OCI-LY3 (cell line): ENCODE measurements around the gene NCBP3.

Source experiments
- EZH2phosphoT487 ChIP-seq: fragments of 200-600 bp; shearing (Covaris generic); IDR thresholded peaks from 2 replicates; pipeline ENCODE4 v1.6.1; 2018; ENCODE audit warnings: antibody characterized with exemption, mixed run types, low read depth
- TF ChIP-seq, protein P1 (sequence below): fragments of 200-600, 300-600 bp; sonication (generic); IDR thresholded peaks from 2 replicates; pipeline ENCODE4 v1.5.1; 2014; ENCODE audit warnings: antibody characterized with exemption, low read length, low read depth

DNA sequence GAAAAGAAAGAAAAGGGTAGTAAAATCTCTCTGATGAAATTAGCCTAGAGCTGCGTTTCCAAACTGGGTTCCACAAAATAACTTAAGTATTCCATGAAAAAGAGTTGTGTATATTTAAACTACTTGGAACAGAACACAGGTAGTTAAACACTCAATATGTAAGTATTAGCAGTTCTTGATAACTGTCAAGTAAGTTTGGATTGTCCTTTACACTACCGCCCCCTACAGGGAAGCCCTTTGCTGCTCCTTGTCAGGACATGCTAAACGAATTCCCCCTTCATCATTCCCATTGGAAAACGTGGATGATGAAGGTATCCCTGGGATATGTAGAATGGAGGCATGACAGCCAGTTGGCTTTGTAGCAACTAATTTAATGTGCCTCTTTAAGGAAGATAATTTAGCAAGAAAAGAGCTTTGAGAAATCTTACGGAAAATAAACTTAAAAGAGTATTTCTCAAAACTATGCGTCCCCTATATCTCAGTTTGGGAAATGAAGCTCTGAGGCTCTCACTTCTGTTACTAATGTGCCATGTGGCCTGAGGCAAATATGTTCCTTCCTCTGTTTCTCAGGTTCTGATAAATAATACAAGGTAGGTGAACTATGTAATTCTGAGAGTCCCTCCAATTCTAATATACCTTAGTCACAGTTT lies 18.8 kb downstream of the NCBP3 start:
- TF ChIP-seq, protein P1, sequence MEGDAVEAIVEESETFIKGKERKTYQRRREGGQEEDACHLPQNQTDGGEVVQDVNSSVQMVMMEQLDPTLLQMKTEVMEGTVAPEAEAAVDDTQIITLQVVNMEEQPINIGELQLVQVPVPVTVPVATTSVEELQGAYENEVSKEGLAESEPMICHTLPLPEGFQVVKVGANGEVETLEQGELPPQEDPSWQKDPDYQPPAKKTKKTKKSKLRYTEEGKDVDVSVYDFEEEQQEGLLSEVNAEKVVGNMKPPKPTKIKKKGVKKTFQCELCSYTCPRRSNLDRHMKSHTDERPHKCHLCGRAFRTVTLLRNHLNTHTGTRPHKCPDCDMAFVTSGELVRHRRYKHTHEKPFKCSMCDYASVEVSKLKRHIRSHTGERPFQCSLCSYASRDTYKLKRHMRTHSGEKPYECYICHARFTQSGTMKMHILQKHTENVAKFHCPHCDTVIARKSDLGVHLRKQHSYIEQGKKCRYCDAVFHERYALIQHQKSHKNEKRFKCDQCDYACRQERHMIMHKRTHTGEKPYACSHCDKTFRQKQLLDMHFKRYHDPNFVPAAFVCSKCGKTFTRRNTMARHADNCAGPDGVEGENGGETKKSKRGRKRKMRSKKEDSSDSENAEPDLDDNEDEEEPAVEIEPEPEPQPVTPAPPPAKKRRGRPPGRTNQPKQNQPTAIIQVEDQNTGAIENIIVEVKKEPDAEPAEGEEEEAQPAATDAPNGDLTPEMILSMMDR, result peak; percentile 67
- no peak for TF ChIP-seq EZH2phosphoT487
